Endodermal cell (in vitro differentiated cells): Measurements from ENCODE around the gene TPK1. TPM values are rescaled to one million over a fixed set of nuclear protein-coding genes. Genes with fewer than 3 reads are reported as not detected.

ENCODE experiments used
- DNase-seq: peaks from one replicate; pipeline ENCODE4 v3.0.0-alpha.2; 2017
- H3K27ac ChIP-seq: 2 replicates; pipeline ENCODE4 v1.5.1; 2013; ENCODE audit warnings: mild to moderate bottlenecking, low read depth, low read length, moderate library complexity
- H3K27me3 ChIP-seq: 2 replicates; pipeline ENCODE4 v1.6.1; 2013; ENCODE audit warnings: mild to moderate bottlenecking, low read length, moderate library complexity; ENCODE audit not compliant: insufficient read depth, control insufficient read depth, poor library complexity, severe bottlenecking
- H3K36me3 ChIP-seq: 2 replicates; pipeline ENCODE4 v1.7.0; 2013; ENCODE audit warnings: mild to moderate bottlenecking, low read length, moderate library complexity; ENCODE audit not compliant: control insufficient read depth, insufficient read depth
- H3K4me1 ChIP-seq: one replicate; pipeline ENCODE4 v1.7.0; 2013; ENCODE audit warnings: low read length; ENCODE audit not compliant: control insufficient read depth, insufficient read depth
- H3K4me3 ChIP-seq: 2 replicates; pipeline ENCODE4 v1.5.1; 2013; ENCODE audit warnings: mild to moderate bottlenecking, low read length, moderate library complexity
- H3K9ac ChIP-seq: 2 replicates; pipeline ENCODE4 v1.6.1; 2013; ENCODE audit warnings: mild to moderate bottlenecking, low read length, moderate library complexity; ENCODE audit not compliant: poor library complexity, severe bottlenecking; ENCODE audit errors: extremely low read depth
- H3K9me3 ChIP-seq: 2 replicates; pipeline ENCODE4 v1.6.1; 2013; ENCODE audit warnings: mild to moderate bottlenecking, low read length, moderate library complexity; ENCODE audit not compliant: control insufficient read depth
- H3K27ac Mint-ChIP-seq: 2 replicates; pipeline ENCODE4 v1.8.0; 2020; ENCODE audit warnings: mixed read lengths
- H3K27me3 Mint-ChIP-seq: 2 replicates; pipeline ENCODE4 v1.8.0; 2021; ENCODE audit warnings: mild to moderate bottlenecking, mixed read lengths; ENCODE audit not compliant: insufficient read depth
- H3K36me3 Mint-ChIP-seq: 2 replicates; pipeline ENCODE4 v1.8.0; 2020; ENCODE audit warnings: low read depth, mixed read lengths
- H3K4me1 Mint-ChIP-seq: 2 replicates; pipeline ENCODE4 v1.8.0; 2020; ENCODE audit warnings: mixed read lengths
- H3K4me3 Mint-ChIP-seq: 2 replicates; pipeline ENCODE4 v1.8.0; 2020; ENCODE audit warnings: mild to moderate bottlenecking, moderate library complexity, mixed read lengths
- H3K9me3 Mint-ChIP-seq: 2 replicates; pipeline ENCODE4 v1.8.0; 2020; ENCODE audit warnings: mild to moderate bottlenecking, mixed read lengths
- CTCF ChIP-seq: fragments of 200-600 bp; sonication (generic); conservative IDR thresholded peaks from 2 replicates; pipeline ENCODE4 v1.5.0; 2021; ENCODE audit warnings: antibody characterized with exemption, mild to moderate bottlenecking
- WGBS, 2 experiments: methylation state at CpG; one replicate each; pipeline versions ENCODE4 v1.1.5 to v1.1.7; 2013; ENCODE audit warnings: missing lambda C conversion rate in 2 of 2, mixed read lengths in 1 of 2; ENCODE audit not compliant: insufficient coverage in 1 of 2, insufficient read length in 1 of 2; 5-methylcytosine and 5-hydroxymethylcytosine counted together
- total RNA-seq, 2 donors: library from RNA; stranded (reverse); fragmentation: NEBNext Ultra II Directional in 1 of 2; extraction: Animal tissue kit (Norgen Biotek cat#: 25700) in 1 of 2; gene quantifications; 2 replicates in 1 of 2; 3 replicates in 1 of 2; pipeline ENCODE4 v1.2.1, GENCODE V29; 2021

The TPK1 gene
- total RNA-seq, 2 donors from 2014 or later, result 9.7 TPM

DNA sequence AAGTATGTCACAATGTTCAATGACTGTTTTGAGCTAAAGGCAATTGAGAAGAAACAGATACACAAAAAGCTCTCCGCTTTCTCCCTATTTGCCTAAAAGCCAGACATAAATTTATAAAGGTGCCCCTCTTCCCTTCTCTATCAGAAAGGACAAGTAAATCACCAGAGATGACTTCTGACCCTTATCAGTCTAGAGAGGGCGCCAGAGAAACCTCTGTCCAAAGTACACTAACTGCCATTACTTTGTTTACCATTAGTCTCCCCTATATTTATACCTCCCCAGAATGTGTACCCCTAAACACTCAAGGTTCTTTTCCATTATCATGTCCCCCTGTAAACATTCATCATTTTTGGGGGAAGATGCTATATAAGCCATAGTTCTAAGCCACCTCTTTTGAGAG lies 49.3 kb downstream of the TPK1 start:
- WGBS, 2 experiments, result 81 to 100% methylated on average over 1 to 2 of the region's 2 CpGs
- H3K27me3 Mint-ChIP-seq, result no peaks in the 10 kb centered on the region

DNA sequence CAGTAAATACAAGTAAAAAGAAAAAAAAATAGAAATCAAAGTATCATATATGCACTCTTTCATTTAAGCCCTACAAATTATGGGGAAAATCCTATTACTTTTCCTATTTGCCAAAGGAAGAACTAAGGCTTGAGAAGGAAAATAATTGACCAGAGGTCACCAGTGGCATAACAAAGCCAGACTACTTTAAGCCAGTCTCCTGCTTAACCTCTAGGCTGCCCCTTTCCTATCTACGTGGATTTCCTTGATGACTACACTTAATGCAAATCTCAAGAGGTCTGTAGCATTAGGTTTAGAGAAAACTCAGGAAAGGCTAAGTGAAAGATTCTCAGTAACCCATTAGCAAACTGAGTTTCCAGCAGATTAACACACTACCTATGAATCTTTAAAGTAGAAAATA lies 49.8 kb downstream of the TPK1 start:
- H3K27me3 ChIP-seq, result no peaks in the 10 kb centered on the region
- DNase-seq, result no peak
- no peak overlapping the region for H3K27ac ChIP-seq
- peaks cover 5% of the 10 kb centered on the region for H3K4me1 Mint-ChIP-seq
- no peaks in the 10 kb centered on the region for H3K27me3 Mint-ChIP-seq
- no peak overlapping the region for H3K4me3 ChIP-seq
- no peaks in the 10 kb centered on the region for H3K36me3 Mint-ChIP-seq
- 50% methylated on average over 1 of the region's 1 CpG; no CpG with 5 or more reads in 1 of the 2 experiments for WGBS, 2 experiments
- H3K36me3 ChIP-seq, result no peaks in the 10 kb centered on the region
- no peak overlapping the region for H3K4me3 Mint-ChIP-seq
- no peaks in the 10 kb centered on the region for H3K9me3 ChIP-seq
- H3K27ac Mint-ChIP-seq, result no peak overlapping the region
- no peak for TF ChIP-seq CTCF
- no peak overlapping the region for H3K9ac ChIP-seq
- no peaks in the 10 kb centered on the region for H3K4me1 ChIP-seq
- no peaks in the 10 kb centered on the region for H3K9me3 Mint-ChIP-seq

More for the DNA sequence above, 49.3 kb downstream of the TPK1 start:
- Histone ChIP-seq H3K36me3 (no peaks in the 10 kb centered on the region), H3K27me3 (no peaks in the 10 kb centered on the region), H3K9me3 (no peaks in the 10 kb centered on the region), H3K9ac (no peak overlapping the region), H3K4me3 (no peak overlapping the region), H3K4me1 (no peaks in the 10 kb centered on the region), H3K27ac (no peak overlapping the region)
- Mint-ChIP-seq H3K27ac (no peak overlapping the region), H3K4me1 (peaks cover 5% of the 10 kb centered on the region), H3K9me3 (no peaks in the 10 kb centered on the region), H3K36me3 (no peaks in the 10 kb centered on the region), H3K4me3 (no peak overlapping the region)
- TF ChIP-seq CTCF, result no peak
- no peak for DNase-seq

- no peaks in the 10 kb centered on the region for H3K27me3 ChIP-seq
- no peaks in the 10 kb centered on the region for H3K9me3 ChIP-seq
- no peak overlapping the region for H3K4me3 ChIP-seq
- H3K27ac ChIP-seq, result no peak overlapping the region
- H3K4me1 ChIP-seq, result no peaks in the 10 kb centered on the region
- no peak overlapping the region for H3K9ac ChIP-seq
- Mint-ChIP-seq H3K27ac (no peak overlapping the region), H3K4me3 (no peak overlapping the region), H3K4me1 (peaks cover 5% of the 10 kb centered on the region), H3K36me3 (no peaks in the 10 kb centered on the region), H3K9me3 (no peaks in the 10 kb centered on the region), H3K27me3 (no peaks in the 10 kb centered on the region)
- 85% methylated on average over 1 of the region's 1 CpG; no CpG with 5 or more reads in 1 of the 2 experiments for WGBS, 2 experiments
- H3K36me3 ChIP-seq, result no peaks in the 10 kb centered on the region
- DNase-seq, result no peak
- no peak for TF ChIP-seq CTCF
These were observed 50.3 kb downstream of the TPK1 start for GRCh38 chr7:144785521-144785920.
